ENCODE measurements around the gene DBN1. TPM values are rescaled to one million over a fixed set of nuclear protein-coding genes. Genes with fewer than 3 reads are reported as not detected.
A peak's percentile ranks its signal among the peaks of the same experiment; 100 is the strongest.

Gene DBN1
- polyA plus RNA-seq, 2 of the 4 experiments (the other 2 are of a cell fraction), result 47.7 to 107 TPM

DNA sequence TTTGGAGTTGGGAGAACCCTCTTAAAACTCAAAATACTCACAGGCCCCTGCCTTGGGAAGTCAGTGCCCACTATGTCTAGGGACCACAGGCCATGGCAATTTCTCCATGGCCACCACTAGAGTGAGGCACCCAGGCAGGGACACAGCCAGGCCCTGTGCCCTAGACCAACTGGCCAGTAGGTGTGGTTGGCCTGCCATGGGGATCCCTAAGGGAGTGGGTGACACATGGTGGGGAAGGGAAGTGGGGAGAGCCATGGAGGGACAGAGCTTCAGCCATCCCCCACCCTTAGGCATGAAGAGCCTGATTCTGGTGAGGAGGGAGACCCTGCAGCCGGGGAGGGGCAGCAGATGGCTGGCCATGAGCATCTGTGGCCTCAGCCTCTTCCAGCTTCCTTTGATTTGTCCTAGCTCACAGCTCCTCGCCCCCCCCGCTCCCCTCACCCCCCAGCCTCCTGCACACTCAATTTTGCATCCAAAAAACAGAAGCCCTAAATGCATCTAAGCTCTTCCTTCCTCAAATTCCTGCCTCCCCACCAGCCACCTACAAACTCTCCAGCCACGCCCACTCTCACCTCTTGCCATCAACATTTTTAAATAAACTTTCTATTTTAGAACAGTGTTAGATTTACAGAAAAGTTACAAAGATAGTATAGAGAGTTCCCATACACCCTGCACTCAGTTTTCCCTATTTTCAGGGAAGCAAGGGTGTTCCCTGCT is 1.6 kb upstream of the DBN1 start:
- Histone ChIP-seq H3K4me1 (peaks cover 49% of the 10 kb centered on the region), H3K4me2 (no peak overlapping the region), H3K4me3 (no peak overlapping the region), H3K9me3 (no peaks in the 10 kb centered on the region), H3K27ac (0 out of 6 replicates have a peak overlapping the region, but pooled peaks of 1 of the 2 experiments have one; percentile 7)
- DNase-seq (ENCODE audit: low read depth in 1 of 2, low spot score in 1 of 2), result no peak
- ATAC-seq, result peak; percentile 15 to 25; a peak in 5 of 6 replicates
- POLR2A ChIA-PET, result no interaction called here
- CTCF ChIA-PET, result interaction anchor here (0.8 to 19.7 kb wide), 8 partner anchors 9 to 86 kb away, joined by 3 to 241 read pairs (median 4); no protein-coding TSS in a partner anchor
- 60% methylated on average over 3 of the region's 4 CpGs for WGBS (ENCODE audit: missing lambda C conversion rate)
- no peak for FAIRE-seq
- TF ChIP-seq SMC3 (IDR thresholded peaks at IDR 0.05), result no peak
- no peak for TF ChIP-seq RARB (CRISPR knock-in tag; IDR thresholded peaks at IDR 0.05)
- TF ChIP-seq EHMT2 (IDR thresholded peaks at IDR 0.05; ENCODE audit: low read depth), result no peak
- TF ChIP-seq NR3C1 (IDR thresholded peaks at IDR 0.05), result no peak

DNA sequence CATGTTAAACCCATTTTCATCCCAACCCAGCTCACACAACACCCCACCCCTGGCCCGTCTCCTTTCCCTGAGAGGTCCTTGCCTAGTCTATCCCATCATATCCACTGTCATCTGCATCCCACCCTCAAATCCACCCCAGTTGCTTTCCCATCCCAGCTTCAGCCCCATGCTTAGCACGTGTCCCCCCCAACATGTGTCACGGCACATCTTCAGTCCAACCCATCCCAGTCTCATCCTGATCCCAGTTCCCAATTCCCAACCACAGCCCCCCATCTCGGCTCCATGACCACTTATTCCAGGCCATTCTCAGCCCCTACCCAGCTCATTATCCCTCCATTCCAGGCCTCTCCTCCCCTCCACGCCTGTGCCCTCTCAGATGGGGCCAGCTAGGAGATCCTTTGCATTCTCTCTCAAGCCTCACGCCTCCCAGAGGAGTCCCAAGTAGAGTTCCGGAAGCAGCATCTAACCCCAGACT is 605 bp upstream of the DBN1 start:
- DNase-seq (ENCODE audit: low read depth in 1 of 2, low spot score in 1 of 2), result no peak
- Histone ChIP-seq H3K4me2 (peak overlapping the region; percentile 99), H3K9me3 (no peaks in the 10 kb centered on the region), H3K4me1 (peaks cover 57% of the 10 kb centered on the region), H3K27ac (peak overlapping the region; percentile 97 to 99), H3K4me3 (peak overlapping the region; percentile 99)
- ATAC-seq, result peak; percentile 2 to 3; a peak in 3 of 6 replicates
- WGBS (ENCODE audit: missing lambda C conversion rate), result 83% methylated on average over 7 of the region's 7 CpGs
- no peak for FAIRE-seq
- CTCF ChIA-PET, result interaction anchor here (0.8 to 19.7 kb wide), 6 partner anchors 17 to 555 kb away, joined by 3 to 241 read pairs (median 5); no protein-coding TSS in a partner anchor
- POLR2A ChIA-PET, result interaction anchor here (2.3 kb wide), 1 partner anchor 23 kb away, joined by 9 read pairs; the partner anchor contains the start of gene PDLIM7
- TF ChIP-seq HOXB5 (CRISPR knock-in tag; IDR thresholded peaks at IDR 0.05) (no peak), KDM5A (IDR thresholded peaks at IDR 0.05) (no peak), PHF8 (IDR thresholded peaks at IDR 0.05; ENCODE audit: borderline replicate concordance, low read depth) (no peak), RFX5 (IDR thresholded peaks at IDR 0.05) (no peak)

GRCh38 chr5:177472460-177473442 is 683 bp downstream of the DBN1 start:
- Histone ChIP-seq H3K4me3 (peak overlapping the region; percentile 99), H3K4me1 (peaks cover 62% of the 10 kb centered on the region), H3K4me2 (peak overlapping the region; percentile 99), H3K9me3 (no peaks in the 10 kb centered on the region), H3K27ac (peak overlapping the region; percentile 97 to 99)
- FAIRE-seq, result no peak
- 4% methylated on average over 13 of the region's 93 CpGs for WGBS (ENCODE audit: missing lambda C conversion rate)
- ChIA-PET POLR2A (interaction anchor here (1.3 to 2.3 kb wide), 3 partner anchors 22 to 46 kb away, joined by 4 to 9 read pairs (median 5); partner anchors contain the start of genes GRK6 and PDLIM7), CTCF (interaction anchor here (0.6 to 19.7 kb wide), 5 partner anchors 9 to 57 kb away, joined by 3 to 241 read pairs (median 9); no protein-coding TSS in a partner anchor)
- no peak for DNase-seq (ENCODE audit: low read depth in 1 of 2, low spot score in 1 of 2)
- TF ChIP-seq CHD4 (IDR thresholded peaks at IDR 0.05; ENCODE audit: borderline replicate concordance) (no peak), E2F6 (IDR thresholded peaks at IDR 0.05; ENCODE audit: borderline replicate concordance, low read depth) (peak; percentile 32; the same call in 1 of the 2 replicates), MAFK (IDR thresholded peaks at IDR 0.05; ENCODE audit: partially characterized antibody) (no peak), PHF8 (IDR thresholded peaks at IDR 0.05; ENCODE audit: borderline replicate concordance, low read depth) (0 out of 2 replicates have a peak, but pooled peaks have one; percentile 24), MAX (IDR thresholded peaks at IDR 0.05) (peak; percentile 7; the same call in 1 of the 2 replicates)
- ATAC-seq, result peak; percentile 15 to 43; a peak in 4 of 6 replicates

Data from A549 (cell line).